Fibroblast of skin of abdomen (primary cell): ENCODE measurements around the gene C1QL1. TPM values are rescaled to one million over a fixed set of nuclear protein-coding genes. Genes with fewer than 3 reads are reported as not detected.

Experiments
- DNase-seq: peaks from one replicate; pipeline ENCODE4 v3.0.0-alpha.2; 2013
- polyA plus RNA-seq, 2 experiments: library from polyadenylated mRNA; unstranded; fragments of 120-200 nt; gene quantifications; one replicate each; pipeline ENCODE4 v1.2.1, GENCODE V29; 2013; ENCODE audit not compliant: insufficient read length in 2 of 2

Gene C1QL1
- 1.1 TPM for polyA plus RNA-seq (2013, experiment 1 of 2; ENCODE audit: insufficient read length)
- 1.1 TPM for polyA plus RNA-seq (2013, experiment 2 of 2; ENCODE audit: insufficient read length)

DNA sequence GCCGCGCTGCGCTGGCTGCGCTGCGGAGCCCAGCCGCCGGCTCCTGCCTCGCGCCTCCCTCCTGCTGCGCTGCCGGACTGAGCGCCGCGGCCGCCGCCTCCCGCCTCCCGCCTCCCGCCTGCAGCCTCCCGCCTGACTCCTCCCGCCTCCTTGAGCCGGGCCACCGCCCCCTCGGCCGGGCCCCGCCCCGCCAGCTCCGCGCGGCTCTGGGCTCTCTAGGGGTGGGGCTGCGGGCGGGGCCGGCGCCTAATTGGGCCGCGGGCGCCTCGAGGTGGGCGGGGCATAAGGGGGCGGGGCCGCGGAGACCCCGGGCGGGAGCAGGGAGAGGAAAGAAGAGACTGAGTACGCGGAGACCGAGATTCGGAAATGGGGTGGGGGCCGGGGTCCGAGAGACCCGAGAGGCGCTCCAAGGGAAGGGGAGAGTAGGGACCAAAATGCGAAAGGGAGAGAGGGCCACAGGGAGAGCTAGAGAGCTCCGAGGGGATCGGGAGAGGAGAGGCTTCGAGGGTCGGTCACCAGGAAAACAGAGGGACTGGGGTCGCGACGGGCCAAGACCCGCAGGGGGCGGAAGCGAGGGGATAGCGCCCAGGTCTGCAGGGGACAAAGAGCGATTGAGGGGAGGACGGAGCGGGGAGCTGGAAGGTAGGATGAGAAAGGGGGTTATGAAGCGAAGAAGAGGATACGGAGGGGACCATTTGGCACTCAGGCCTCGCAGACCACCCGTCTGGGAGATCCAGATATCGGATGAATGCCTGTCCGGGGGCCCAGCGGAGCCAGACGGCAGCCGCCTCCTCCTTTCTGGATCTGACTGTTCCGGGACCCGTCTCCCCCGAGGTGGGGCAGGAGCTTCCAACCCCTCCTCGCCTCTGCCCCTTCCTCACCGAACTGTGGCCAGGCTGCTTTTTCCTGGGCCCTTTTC is at the start of gene C1QL1:
C1QL1 (minus strand) TSS at position 79 of the 919 bp plus-strand sequence. CDS start 255 bp downstream, outside the sequence.
- DNase-seq: peak; percentile 92

DNA sequence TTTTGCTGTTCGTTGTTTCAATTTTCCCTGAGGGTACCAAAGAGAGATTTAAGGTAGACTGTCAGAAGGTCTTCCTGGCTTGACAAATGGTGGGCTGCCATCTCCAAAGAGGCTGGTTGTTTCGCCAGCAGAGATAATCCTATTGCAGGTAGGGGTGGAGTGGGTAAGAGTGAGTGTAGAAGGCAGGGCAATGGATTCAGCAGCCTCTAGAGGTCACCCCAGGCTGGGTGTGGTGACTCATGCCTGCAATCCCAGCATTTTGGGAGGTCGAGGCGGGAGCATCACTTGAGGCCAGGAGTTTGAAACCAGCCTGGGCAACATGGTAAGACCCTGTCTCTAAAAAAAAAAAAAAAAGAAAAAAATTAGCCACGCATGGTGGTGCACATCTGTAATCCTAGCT is 48.7 kb upstream of the C1QL1 start:
- no peak for DNase-seq

DNA sequence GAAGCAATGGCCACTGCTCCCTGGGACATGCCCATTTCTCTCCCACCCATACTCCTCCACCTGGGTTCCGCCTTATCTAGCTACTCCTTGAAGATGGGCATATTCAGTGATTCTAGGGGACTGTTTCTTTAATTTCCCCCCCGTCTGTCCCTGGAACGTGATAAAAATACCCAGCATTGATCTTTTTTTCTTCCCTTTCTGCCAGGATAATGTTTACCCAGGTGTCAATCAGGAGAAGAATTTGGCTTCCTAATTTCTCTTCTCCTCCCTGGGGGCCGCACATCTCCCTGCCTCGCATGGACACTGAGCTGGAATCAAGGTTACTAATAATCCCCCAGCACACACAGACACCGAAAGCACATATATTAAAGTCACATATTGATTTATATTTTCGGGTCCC is 48.1 kb upstream of the C1QL1 start:
- no peak for DNase-seq

DNA sequence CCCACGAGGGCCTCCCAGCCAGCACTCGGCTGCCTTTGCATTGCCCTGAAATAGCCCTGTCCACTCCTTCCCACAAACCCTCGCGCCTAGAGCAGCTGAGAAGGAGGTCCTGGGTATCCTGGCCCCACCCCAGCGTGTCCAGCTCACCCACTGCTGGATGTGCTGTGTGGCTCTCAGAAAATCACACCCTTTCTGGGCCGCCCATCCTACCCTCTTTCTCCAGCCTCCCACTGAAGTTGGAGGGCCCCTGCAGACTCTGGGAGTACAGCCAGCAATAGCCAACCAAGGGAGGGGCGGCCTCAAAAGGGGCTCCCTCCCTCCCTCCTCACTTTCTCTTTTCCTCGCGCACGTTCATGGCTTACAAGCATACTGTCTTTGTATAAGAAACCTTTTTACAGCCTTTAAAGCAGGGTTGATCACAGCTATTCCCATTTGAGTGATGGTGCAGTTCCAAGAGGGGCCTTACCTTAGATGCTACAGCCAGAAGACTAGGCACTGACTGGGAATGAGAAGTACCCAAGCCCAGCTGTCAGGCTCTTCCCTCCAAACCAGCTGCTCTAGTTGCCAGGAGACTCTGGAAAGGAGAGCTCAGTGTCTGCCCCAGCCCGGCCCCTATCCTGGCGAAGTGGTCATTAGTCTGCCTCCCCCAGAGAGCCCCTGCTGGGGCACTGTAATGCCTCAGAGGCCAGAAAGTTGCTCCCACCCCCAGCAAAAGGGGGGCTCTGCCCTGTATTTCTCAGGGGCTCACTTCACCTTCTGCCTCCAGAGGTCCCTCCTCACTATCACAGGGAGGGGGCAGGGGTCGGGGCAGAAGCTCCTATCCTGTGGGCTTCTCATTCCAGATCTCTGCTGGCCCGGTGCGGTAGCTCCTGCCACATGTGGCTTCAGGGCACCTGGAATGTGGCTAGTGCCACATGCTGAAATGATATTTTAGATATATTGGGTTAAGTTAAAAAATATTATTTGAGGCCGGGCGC is 45.2 kb upstream of the C1QL1 start:
- DNase-seq: no peak

DNA sequence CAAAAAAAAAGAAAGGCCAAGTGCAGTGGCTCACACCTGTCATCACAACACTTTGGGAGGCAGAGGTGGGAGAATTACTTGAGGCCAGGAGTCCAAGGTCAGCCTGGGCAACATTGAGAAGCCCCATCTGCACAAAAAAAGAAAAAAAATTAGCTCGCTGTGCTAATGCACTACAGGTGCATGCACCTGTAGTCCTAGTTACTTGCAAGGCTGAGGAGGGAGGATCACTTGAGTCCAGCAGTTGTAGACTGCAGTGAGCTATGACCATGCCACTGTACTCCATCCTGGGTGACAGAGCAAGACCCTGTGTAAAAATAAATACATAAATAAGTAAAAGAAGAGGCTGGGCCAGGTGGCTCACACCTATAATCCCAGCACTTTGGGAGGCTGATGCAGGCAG is 43.7 kb upstream of the C1QL1 start:
- no peak for DNase-seq

DNA sequence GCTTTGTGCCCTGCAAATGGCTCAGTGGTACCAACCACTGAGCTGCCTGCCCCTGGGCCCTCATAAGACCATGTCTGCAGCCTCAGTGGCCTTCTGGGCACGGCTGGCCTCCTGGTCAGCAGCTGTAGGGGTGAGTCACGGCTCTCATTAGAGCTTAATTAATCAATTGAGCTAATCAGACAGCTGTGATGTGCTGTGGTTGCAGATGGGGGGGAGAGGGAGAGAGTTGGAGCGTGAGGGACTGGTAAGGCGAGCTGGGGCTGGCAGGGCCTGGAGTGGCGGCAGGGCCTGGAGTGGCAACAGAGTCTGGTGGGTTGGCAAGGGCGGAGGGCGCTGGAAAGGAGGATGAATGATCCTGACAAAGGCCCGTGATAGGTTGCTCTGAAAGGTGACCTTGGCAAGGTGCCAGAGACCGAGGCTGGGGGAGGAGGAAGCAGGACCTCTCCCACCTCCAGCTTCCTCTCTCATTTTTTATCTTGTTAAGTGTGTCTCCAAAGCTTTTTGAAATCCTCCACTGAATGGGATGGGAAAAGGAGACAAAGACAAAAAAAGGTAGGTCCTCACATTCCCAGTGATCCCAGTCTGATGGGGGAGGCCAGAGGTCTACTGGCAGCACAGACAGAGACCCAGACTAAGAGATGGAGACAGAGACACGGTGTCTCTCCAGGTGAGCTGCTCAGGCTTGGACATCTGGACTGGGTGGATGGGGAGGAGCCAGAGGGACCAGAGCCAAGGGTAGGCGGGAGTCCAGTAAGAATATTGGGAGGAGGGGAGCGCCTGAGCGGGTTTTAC is 41.8 kb upstream of the C1QL1 start:
- no peak for DNase-seq

DNA sequence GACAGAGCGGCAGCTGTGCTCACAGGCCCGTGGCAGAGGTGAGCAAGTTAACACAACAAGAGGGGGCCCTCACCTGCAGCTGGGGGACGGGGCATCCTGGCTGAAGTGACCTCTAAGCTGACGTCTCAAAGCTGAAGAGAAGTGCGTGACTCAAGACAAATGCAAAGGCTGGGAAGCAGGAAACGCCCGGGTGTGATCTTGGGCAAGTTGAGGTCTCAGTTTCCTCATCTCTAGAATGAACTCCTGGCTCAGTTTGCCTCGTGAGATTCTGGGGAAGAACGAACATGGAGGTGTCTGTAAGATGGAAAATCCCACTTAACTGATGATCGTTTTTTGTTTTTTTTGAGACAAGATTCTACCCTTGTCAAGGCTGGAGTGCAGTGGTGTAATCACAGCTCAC is 40.1 kb upstream of the C1QL1 start:
- DNase-seq: no peak

DNA sequence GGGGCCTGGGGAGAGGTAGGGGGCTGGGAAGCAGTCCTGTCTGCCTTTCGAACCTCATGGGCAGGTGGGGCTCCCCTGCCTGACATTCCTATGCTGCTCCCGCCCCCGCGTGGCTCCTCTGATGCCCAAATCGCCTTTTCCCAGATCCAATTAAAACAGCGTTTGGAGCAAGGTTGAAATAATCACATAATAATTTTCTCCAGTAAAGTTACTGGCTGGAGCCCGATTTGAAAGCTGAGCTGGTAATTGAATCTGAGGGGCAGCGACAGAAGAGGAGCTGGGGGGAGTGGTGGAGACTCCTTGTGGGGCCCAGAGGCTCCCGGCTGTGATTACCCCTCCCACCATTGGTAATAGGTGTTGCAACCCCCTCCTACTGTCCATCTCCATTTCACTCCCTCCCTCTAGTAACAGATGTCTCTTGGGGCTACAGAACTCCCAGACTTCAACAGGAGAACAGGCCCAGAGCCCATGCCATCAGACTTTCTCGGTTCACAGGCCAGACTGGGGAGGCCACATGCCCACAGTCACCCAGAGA is 38.9 kb upstream of the C1QL1 start:
- DNase-seq: no peak

DNA sequence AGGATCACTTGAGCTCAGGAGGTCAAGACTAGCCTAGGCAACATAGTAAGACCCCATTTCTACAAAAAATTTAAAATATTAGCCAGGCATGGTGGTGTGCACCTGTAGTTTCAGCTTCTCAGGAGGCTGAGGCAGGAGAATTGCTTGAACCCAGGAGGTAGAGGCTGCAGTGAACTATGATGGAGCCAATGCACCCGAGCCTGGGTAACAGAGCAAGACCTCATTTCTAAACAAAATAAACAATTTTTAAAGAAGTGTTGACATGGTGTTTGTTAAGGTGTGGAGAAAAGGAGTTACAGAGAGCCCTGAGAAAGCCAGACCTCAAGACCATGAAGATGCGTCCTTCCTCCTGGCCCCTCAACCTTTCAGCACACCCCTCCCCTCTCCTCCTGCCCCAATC is 37.6 kb upstream of the C1QL1 start:
- DNase-seq: no peak

DNA sequence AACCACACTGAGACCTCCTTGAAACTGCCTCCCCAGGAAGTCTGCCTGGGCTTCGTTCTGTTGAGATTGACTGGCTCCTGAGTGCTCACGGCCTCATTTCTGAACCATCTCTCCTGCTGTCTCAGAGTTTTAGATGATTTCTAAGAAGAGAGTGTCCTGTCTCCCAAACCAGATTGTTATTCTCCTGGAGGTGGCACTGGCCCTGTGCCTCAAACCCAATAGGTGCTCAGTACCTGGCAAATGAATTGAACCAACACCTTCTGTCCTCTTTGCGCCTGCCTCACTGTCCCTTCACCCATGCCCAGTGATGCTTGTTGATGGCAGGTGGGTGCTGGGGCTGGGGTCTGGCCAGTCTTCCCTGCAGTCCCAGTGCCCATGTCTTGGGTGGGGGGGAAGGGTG is 36.3 kb upstream of the C1QL1 start:
- no peak for DNase-seq

DNA sequence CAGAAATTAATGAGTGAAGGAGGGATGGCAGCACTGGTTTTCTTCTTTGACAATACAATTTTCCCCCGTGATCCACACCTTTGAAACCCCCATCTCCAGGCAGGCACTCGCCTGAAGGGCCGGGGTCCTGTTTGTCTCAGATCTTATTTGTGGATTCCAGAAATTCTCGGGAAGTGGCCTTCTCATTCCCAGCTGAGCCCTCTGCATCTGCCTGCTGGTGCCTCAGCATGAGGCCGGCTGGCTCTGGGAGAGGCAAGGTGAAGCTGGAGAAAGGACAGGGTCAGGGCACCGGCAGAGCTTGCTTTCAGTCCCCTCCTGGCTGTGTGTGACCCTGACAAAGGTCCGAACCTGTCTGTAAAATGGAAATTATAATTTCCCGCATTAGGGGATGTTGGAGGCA is 35.8 kb upstream of the C1QL1 start:
- no peak for DNase-seq

DNA sequence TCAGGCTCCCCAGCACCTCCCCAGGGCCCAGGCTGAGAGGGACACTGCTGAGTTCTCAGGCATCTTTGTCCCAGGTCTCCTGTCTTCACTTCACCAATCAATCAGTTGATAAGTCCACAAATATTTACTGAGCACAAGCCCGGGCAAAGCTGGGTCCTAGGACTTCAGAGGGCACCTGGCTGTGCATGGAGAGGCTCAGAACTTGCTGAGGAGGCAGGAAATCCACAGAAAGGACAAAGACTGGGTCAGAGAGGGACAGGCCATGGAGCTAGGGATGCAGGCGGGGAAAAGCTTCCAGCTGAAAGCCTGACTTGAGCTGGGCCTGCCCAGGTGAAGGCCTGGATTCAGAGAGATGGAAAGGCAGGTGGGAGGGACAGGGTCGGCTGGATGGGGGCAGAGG is 33.2 kb upstream of the C1QL1 start:
- DNase-seq: no peak

DNA sequence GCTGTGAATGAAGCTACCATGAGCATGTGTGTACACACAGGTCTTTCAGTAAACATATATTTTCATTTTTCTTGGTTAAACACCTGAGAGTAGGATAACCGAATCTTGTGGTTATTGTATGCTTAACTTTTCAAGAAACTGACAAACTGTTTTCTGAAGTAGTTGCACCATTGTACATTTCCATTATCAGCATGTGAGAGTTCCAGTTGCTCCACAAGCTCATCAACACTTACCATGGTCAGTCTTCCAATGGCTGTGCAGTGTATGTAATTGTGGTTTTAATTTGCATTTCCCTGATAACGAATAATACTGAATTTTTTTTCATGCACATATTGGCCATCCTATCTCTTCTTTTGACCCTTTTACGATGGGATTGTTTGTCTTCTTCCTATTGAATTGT is 31.3 kb upstream of the C1QL1 start:
- DNase-seq: no peak

DNA sequence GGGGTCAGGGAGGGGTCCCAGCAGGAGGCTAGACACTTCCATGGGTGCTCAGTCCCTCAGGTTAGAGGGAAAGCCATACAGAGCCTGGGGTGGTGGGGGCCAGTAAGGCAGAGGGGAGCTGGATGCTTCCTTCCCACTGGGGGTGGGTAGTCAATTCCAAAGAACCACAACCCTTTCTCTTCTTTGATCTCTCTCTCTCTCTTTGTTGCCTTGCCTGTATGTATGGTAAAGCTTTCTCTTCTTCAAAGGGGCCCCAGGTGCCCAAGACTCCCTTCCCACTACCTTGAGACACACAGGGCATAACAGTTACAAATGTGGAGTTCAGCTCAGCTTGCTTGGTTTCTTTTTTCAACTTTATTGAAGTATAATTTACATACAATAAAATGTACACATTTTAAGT is 30.5 kb upstream of the C1QL1 start:
- no peak for DNase-seq

DNA sequence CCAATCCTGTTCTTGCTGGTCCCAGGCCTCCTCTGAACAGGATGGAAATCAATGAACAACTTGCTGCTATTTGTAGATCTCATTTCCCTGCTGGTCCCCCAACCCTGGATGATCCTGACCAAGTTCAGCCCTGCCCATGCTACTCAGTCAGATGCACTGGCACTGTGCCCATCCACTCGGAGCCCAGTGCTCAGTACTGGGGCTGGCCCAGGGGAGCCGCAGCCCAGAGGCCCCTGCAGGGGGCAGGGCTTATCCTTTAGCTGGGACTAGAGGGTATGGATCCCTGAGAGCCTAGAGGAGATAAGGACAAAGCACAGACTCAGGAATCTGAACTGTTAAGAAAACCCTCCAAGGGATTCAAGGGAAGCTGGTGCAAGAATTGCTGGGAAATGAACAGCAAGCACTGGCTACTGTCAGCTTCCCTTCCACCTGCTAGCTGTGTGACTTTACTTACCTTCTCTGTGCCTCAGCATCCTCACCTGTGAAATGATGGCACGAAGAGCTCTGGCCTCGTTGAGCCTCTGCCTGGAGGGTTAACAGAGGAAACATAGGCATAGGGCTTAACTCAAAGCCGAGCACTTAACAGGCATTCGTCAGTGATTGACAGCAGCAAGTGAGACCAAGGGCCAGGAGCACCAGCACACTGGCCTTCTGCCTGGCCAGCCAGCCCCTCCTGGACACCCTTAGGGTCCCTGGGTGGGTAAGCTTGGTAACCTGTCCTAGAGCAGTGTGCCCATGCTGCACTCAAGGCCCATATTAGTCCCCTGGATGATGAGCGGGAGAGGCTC is 29.8 kb upstream of the C1QL1 start:
- no peak for DNase-seq

DNA sequence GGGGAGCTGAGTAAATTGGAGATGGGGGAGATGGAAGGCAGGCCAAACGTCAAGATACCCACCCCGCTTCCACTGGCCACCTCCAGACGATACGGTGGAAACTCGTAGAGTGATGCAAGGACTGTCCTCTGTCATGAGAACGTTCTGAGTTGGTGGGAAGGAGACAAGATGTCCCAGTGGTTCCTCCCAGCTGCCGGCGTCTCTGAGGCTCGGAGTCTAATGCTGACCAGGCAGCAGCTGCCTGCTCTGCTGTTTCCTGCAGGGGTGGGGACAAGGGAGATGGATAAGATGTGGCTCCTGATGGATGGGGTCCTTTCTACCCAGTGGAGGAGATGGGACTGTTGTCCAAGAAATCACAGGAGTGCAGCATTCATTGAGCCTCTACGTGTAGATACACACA is 28.2 kb upstream of the C1QL1 start:
- no peak for DNase-seq

DNA sequence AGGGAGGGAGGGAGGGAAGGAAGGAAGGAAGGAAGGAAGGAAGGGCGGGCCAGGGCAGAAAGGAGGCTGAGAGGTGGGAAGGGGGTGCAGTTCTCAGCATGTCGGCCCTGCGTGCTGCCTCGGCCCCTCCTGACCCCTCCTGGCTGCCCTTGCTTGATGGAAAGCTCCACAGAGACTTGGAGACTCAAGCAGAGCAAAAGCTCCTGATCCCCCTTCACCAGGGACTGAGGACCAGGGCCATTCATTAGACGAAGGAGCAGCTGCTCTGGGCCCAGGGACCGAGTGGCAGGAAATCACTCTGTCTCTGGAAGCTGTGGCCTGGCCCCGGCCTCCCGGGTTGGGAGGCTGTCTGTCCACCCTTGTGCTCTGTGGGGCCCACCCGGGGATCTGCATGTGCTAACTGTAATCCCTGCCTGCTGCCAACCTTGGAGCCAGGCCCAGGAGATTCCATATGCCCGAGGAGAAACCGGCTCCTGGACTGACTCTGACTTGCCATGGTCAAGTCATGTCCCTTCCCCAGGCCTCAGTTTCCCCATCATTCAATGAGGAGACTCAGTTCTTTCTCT is 27.4 kb upstream of the C1QL1 start:
- no peak for DNase-seq

DNA sequence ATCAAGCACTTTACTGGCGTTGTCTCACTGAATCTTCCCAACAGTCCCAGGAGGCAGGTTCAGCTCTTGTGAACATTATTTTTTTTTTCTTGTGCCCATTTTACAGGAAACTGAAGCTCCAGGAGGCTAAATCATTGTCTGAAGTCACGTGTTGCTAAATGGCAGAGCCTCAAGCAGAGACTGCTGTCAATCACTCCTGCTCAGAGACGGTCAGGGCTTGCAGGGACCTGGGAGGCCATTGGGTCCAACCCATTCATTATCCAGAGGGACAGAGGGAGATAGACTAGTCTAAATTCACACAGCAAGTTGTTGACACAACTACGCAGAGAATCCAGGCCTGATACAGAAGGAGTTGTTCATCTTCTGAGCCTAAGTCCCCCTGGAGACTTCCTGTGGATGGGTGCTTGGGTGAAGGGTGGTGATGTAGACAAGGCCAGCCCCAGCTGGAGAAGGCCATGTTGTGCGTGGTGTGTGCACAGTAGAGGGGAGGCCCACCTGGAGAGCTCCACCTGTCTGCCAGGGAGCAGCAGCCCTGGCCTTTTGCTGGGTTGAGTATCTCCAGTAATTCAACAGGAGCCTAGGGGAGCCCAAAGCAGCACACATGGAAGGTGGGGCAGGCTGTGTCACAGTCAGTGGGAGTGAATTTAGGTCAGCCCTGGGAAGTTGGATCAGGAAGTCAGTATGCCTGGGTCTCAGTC is 24.3 kb upstream of the C1QL1 start:
- no peak for DNase-seq

DNA sequence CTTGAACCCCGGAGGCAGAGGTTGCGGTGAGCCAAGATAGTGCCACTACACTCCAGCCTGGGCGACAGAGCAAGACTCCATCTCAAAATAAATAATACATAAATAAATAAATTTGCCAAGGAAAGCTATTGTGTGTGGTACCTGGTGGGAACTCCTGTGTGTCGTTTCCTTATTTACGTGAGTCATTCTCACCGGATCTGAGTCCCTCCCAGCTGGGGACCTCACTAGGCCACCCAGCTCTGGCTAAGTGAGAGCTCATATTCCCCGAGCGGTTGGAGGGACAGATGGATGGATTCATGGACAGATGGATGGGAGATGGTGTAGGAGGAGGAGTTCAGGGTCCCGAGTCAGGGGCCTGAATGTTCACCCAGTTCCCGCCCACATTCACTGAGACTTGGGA is 22.9 kb upstream of the C1QL1 start:
- no peak for DNase-seq

DNA sequence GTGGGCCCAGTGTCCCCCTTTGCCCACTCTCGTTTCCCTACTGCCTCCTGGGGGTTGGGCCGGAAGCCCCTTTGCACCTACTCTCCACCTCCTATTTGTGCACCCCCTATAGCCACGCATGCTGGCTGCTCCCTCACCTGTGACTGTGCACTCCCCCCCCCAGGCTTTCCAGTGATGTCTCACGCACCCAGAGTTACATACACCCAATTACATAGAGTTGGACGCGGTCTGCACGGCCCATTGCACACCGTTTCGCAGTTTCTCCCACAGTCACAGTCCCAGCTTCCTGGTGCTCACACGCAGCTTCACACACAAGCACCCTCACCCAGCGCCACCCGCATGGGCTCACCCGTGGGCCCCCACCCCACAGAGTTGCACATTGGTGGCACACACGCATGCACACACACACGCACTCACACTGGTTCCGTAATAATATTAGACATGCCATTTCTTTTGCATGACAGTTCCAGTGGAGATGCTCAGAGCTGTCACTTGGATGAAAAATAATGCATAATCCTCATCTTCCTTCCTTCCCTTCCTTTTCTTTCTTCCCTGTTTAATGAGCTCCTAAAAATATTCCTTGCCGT is 21.5 kb upstream of the C1QL1 start:
- DNase-seq: no peak
